ENCODE measurements around the gene PRKAG1.

The PRKAG1 gene

GRCh38 chr12:49049566-49050224 is 31.1 kb upstream of the PRKAG1 start:
- DNase-seq: no peak

- DNase-seq: no peak
Observed at GRCh38 chr12:49048953-49049352, 30.4 kb upstream of the PRKAG1 start.

- DNase-seq: no peak
Observed at GRCh38 chr12:49046129-49046895, 27.7 kb upstream of the PRKAG1 start.

GRCh38 chr12:49044660-49045059 is 26.1 kb upstream of the PRKAG1 start:
- no peak for DNase-seq

- DNase-seq: peak; percentile 65
Observed at GRCh38 chr12:49043856-49044258, 25.3 kb upstream of the PRKAG1 start.

- DNase-seq: no peak
Observed at GRCh38 chr12:49043241-49043640, 24.7 kb upstream of the PRKAG1 start.

- no peak for DNase-seq
Observed at GRCh38 chr12:49041881-49042484, 23.4 kb upstream of the PRKAG1 start.

- DNase-seq: no peak
Observed at GRCh38 chr12:49041036-49041880, 22.7 kb upstream of the PRKAG1 start.

- no peak for DNase-seq
Observed at GRCh38 chr12:49040364-49040855, 21.8 kb upstream of the PRKAG1 start.

- no peak for DNase-seq
Observed at GRCh38 chr12:49039421-49040363, 21.1 kb upstream of the PRKAG1 start.

GRCh38 chr12:49038291-49038955 is 19.8 kb upstream of the PRKAG1 start:
- no peak for DNase-seq

GRCh38 chr12:49037947-49038237 is 19.3 kb upstream of the PRKAG1 start:
- DNase-seq: no peak

GRCh38 chr12:49037111-49037946 is 18.8 kb upstream of the PRKAG1 start:
- DNase-seq: no peak

- DNase-seq: no peak
Observed at GRCh38 chr12:49036029-49036428, 17.5 kb upstream of the PRKAG1 start.

GRCh38 chr12:49034286-49034622 is 15.7 kb upstream of the PRKAG1 start:
- DNase-seq: no peak

GRCh38 chr12:49033611-49034285 is 15.2 kb upstream of the PRKAG1 start:
- no peak for DNase-seq

GRCh38 chr12:49032679-49033447 is 14.3 kb upstream of the PRKAG1 start:
- no peak for DNase-seq

GRCh38 chr12:49032276-49032675 is 13.7 kb upstream of the PRKAG1 start:
- no peak for DNase-seq

GRCh38 chr12:49031573-49032161 is 13.1 kb upstream of the PRKAG1 start:
- DNase-seq: no peak

Measured in activated CD4-positive, alpha-beta T cell treated with anti-CD3 and anti-CD28 coated beads for 1 hour (primary cell).